Measurements from ENCODE around the gene DIPK1A.

DIPK1A gene

DNA sequence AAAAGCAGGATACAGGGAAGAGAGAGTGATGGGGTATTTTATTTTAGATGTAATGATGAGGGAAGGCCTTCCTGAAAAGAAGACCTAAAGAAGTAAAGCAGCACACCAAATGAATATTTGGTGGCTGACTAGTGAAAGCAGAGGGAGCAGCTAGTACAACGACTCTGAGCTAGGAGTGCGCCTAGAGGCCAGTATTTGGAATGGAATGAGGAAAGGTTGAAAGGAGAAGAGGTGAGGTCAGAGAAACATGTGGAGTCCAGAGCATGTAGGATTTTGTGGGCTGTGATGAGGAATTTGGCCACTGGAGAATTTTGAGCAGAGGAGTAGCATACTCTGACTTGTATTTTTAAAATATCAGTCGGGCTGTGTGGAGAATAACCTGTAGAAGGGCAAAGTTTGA is 141.2 kb downstream of the DIPK1A start:
- H3K4me3 ChIP-seq = no peak overlapping the region
- no peak for DNase-seq (ENCODE audit: low spot score)
- TF ChIP-seq, protein P1, sequence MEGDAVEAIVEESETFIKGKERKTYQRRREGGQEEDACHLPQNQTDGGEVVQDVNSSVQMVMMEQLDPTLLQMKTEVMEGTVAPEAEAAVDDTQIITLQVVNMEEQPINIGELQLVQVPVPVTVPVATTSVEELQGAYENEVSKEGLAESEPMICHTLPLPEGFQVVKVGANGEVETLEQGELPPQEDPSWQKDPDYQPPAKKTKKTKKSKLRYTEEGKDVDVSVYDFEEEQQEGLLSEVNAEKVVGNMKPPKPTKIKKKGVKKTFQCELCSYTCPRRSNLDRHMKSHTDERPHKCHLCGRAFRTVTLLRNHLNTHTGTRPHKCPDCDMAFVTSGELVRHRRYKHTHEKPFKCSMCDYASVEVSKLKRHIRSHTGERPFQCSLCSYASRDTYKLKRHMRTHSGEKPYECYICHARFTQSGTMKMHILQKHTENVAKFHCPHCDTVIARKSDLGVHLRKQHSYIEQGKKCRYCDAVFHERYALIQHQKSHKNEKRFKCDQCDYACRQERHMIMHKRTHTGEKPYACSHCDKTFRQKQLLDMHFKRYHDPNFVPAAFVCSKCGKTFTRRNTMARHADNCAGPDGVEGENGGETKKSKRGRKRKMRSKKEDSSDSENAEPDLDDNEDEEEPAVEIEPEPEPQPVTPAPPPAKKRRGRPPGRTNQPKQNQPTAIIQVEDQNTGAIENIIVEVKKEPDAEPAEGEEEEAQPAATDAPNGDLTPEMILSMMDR (IDR thresholded peaks at IDR 0.05) = no peak
- H3K27ac ChIP-seq = no peak overlapping the region

DNA sequence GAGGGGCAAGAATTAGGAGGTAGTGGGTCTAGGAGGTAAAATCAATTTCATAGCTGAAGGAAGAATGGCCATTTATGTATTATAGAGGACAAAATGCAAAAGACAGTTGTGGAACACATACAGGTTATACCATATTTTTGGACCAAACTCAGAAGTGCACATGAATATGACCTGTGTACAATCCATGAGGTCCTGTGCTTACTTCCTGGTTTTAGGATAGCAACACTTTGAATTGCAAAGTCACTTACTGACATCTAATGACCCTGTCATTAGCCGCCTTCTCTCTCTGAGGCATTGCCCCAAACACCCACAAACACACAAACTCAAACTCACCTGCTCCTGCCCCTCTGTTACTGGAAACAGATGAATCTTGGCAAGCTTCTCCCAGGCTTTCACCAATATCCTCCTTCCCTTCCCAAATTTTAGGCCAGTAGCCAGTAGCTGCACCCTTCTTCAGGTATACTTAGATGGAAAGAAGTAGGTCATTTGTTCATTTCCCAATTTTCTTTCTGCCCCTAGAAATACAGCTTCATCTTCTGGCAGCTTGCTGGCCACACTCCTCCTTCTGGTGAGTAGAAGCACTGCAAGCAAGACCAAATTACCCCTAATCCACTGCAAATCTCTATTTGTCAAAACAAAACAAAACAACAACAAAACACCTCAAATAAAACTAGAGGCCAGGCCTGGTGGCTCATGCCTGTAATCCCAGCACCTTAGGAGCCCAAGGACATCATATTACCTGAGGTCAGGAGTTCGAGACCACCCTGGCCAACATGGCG is 143.1 kb downstream of the DIPK1A start:
- DNase-seq (ENCODE audit: low spot score) = no peak
- no peak overlapping the region for H3K27ac ChIP-seq
- TF ChIP-seq, protein P1 (IDR thresholded peaks at IDR 0.05) = peak; percentile 41
- H3K4me3 ChIP-seq = no peak overlapping the region

DNA sequence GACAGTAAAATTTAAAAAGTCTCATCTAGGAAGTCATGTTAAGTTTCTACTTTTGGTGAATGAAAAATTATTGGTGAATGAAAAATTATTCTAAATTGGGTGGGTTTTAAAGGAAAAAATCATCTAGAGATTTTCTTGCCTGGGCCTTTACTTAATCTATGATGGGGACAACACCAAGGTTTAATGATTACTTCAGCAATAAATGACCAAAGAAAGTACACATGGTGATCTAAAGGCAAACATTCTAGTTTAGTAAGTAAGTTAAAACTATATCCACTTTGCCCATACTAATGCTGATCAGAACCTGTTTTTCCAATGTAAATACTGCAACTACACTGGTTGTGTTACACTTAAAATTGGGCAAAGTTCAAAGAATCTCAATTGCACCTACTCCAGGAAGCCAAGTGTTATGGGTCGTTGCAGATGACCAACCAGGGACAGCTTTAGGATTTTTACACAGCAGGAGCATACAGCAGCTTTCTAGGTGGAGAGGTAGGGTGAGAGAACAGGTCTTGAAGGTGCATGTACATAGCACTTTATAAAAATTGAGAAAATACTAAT is 144.0 kb downstream of the DIPK1A start:
- Histone ChIP-seq H3K4me3 (no peak overlapping the region), H3K27ac (no peak overlapping the region)
- TF ChIP-seq, protein P1 (IDR thresholded peaks at IDR 0.05) = no peak
- DNase-seq (ENCODE audit: low spot score) = no peak

DNA sequence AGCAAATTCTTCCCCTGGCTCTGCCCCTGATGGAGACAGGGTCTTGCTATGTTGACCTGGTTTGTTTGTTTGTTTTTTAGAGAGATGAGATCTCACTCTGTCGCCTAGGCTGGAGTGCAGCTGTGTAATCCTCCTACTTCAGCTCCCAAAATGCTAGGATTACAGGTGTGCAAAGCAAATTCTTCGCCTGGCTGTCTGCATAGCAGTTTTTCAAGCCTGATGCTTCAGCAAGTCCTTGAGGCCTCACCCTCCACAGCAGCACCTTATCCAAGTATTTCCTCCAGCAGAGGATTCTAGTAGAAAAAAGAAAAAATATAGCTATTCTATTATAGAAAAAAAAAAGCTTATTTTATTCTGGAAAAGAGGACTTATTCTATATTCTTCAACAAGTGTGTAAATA is 144.5 kb downstream of the DIPK1A start:
- Histone ChIP-seq H3K4me3 (no peak overlapping the region), H3K27ac (no peak overlapping the region)
- no peak for DNase-seq (ENCODE audit: low spot score)
- TF ChIP-seq, protein P1 (IDR thresholded peaks at IDR 0.05) = no peak

DNA sequence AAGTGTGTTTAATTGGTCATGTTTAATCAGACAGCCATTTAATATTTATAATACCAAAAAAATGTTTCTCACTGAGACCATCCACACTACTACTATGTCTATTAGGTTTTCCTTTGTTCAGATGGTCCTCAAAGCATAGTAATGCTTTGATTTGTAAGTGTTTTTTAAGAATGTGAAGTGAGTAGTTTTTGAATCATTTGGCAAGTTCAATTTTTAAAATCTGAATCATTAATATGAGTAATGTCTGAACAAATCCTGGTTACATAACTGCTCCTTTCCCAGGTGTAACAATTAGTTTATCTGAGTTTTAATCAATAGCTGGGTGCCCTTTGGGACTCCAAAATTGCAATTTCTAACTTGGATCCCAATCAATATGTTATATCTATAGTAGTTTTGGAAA is 152.9 kb downstream of the DIPK1A start:
- no peak for DNase-seq (ENCODE audit: low spot score)
- Histone ChIP-seq H3K27ac (no peak overlapping the region), H3K4me3 (no peak overlapping the region)
- TF ChIP-seq, protein P1 (IDR thresholded peaks at IDR 0.05) = no peak

DNA sequence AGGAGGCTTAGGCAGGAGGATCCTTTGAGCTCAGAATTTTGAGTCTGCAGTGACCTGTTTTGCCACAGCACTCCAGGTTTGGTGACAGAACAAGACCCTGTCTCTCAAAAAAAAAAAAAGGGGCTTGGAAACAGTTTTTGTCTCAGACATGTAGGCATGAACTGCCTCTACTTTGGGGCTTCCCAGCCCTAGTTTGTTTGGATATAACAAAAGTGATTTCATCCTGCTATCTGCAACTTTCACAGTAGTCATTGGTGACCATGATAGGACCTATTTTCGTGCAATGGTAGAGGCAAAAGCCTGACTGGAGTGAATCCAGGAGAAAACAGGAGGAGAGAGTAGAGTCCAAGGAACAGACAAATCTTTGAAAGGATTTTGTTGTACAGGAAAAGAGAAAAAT is 156.0 kb downstream of the DIPK1A start:
- no peak for DNase-seq (ENCODE audit: low spot score)
- TF ChIP-seq, protein P1 (IDR thresholded peaks at IDR 0.05) = no peak
- Histone ChIP-seq H3K4me3 (no peak overlapping the region), H3K27ac (peak overlapping the region; percentile 17 to 70)

DNA sequence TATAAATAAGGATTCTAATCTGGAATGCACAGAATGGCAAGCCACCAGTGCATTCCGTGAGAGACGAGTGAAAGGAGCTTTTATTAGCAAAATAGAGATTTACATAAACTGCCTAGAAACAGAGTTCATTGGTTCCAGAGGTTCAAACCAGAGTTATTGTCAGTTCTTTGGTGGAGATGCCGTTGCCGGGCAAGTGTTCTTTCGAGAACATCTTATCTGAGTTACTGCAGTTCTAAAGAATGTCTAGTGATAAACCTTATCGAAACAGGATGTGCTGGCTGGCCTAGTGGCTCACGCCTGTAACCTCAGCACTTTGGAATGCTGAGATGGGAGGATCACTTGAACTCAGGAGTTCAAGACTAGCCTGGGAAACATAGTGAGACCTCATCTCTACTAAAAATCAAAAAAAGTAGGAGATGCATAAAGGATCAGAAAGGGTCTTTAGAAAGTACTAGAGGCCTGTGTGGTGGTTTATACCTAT is 156.5 kb downstream of the DIPK1A start:
- H3K4me3 ChIP-seq = no peak overlapping the region
- H3K27ac ChIP-seq = peak overlapping the region; percentile 17 to 70
- TF ChIP-seq, protein P1 (IDR thresholded peaks at IDR 0.05) = no peak
- peak; percentile 93 for DNase-seq (ENCODE audit: low spot score)

Measured in coronary artery (tissue), 2 donors.